HG03097 (cell line): Measurements from ENCODE around the gene IGF2.

ENCODE experiments used
- ATAC-seq: cut with Tn5 transposase; IDR thresholded peaks from one replicate; pipeline ENCODE4 v1.9.1; 2021; ENCODE audit not compliant: unreplicated experiment, low FRiP score

The IGF2 gene

GRCh38 chr11:2106583-2107209 lies 32.5 kb downstream of the IGF2 start:
- ATAC-seq = no peak

- ATAC-seq = no peak
Measured at GRCh38 chr11:2105511-2105910, 33.7 kb downstream of the IGF2 start.

- no peak for ATAC-seq
Measured at GRCh38 chr11:2104524-2105440, 34.4 kb downstream of the IGF2 start.

GRCh38 chr11:2103668-2104523 lies 35.3 kb downstream of the IGF2 start:
- no peak for ATAC-seq

- ATAC-seq = no peak
Measured at GRCh38 chr11:2102883-2103213, 36.3 kb downstream of the IGF2 start.

- ATAC-seq = no peak
Measured at GRCh38 chr11:2102132-2102882, 36.9 kb downstream of the IGF2 start.

- ATAC-seq = no peak
Measured at GRCh38 chr11:2101171-2101675, 38.0 kb downstream of the IGF2 start.

GRCh38 chr11:2100361-2101170 lies 38.6 kb downstream of the IGF2 start:
- ATAC-seq = no peak

- ATAC-seq = no peak
Measured at GRCh38 chr11:2099516-2100349, 39.5 kb downstream of the IGF2 start.

GRCh38 chr11:2098691-2099515 lies 40.3 kb downstream of the IGF2 start:
- ATAC-seq = no peak

GRCh38 chr11:2097998-2098690 lies 41.0 kb downstream of the IGF2 start:
- ATAC-seq = no peak

- ATAC-seq = no peak
Measured at GRCh38 chr11:2097356-2097997, 41.7 kb downstream of the IGF2 start.

GRCh38 chr11:2096919-2097301 lies 42.3 kb downstream of the IGF2 start:
- ATAC-seq = no peak

GRCh38 chr11:2096011-2096918 lies 42.9 kb downstream of the IGF2 start:
- ATAC-seq = no peak

- ATAC-seq = no peak
Measured at GRCh38 chr11:2095542-2095941, 43.6 kb downstream of the IGF2 start.

GRCh38 chr11:2095198-2095520 lies 44.0 kb downstream of the IGF2 start:
- ATAC-seq = no peak
